GM23338 (cell line): Measurements from ENCODE around the gene F7.

ENCODE experiments used
- CREB1 ChIP-seq: fragments of 250-450 bp; sonication (Bioruptor Pico); IDR thresholded peaks from 2 replicates; pipeline ENCODE4 v1.5.0; 2020; ENCODE audit warnings: low read depth, mild to moderate bottlenecking, moderate library complexity
- CTCF ChIP-seq, 2 experiments: fragments of 200-600 bp in 1 of 2; sonication (generic) in 1 of 2; conservative IDR thresholded peaks; 2 replicates each; pipeline versions ENCODE4 v1.5.1 to v1.6.1; 2016 to 2017; ENCODE audit warnings: antibody characterized with exemption in 2 of 2, low read depth in 2 of 2, mild to moderate bottlenecking in 2 of 2, moderate library complexity in 1 of 2
- ETS1 ChIP-seq: IDR thresholded peaks from 2 replicates; pipeline ENCODE4 v1.6.1; 2016; ENCODE audit warnings: antibody characterized with exemption
- EZH2 ChIP-seq: fragments of 200-600 bp; sonication (generic); IDR thresholded peaks from one replicate; pipeline ENCODE4 v1.8.0; 2017; ENCODE audit warnings: antibody characterized with exemption, mild to moderate bottlenecking, low read depth; ENCODE audit not compliant: unreplicated experiment
- EZH2phosphoT487 ChIP-seq: fragments of 200-600 bp; sonication (generic); IDR thresholded peaks from one replicate; pipeline ENCODE4 v1.8.1; 2018; ENCODE audit warnings: antibody characterized with exemption; ENCODE audit not compliant: unreplicated experiment
- POLR2AphosphoS5 ChIP-seq: IDR thresholded peaks from 2 replicates; pipeline ENCODE4 v1.6.1; 2016; ENCODE audit warnings: antibody characterized with exemption, low read depth
- REST ChIP-seq: IDR thresholded peaks from one replicate; pipeline ENCODE4 v1.6.1; 2018; ENCODE audit warnings: antibody characterized with exemption; ENCODE audit not compliant: unreplicated experiment
- STAT1 ChIP-seq: IDR thresholded peaks from one replicate; pipeline ENCODE4 v1.6.1; 2016; ENCODE audit warnings: antibody characterized with exemption; ENCODE audit not compliant: unreplicated experiment

DNA sequence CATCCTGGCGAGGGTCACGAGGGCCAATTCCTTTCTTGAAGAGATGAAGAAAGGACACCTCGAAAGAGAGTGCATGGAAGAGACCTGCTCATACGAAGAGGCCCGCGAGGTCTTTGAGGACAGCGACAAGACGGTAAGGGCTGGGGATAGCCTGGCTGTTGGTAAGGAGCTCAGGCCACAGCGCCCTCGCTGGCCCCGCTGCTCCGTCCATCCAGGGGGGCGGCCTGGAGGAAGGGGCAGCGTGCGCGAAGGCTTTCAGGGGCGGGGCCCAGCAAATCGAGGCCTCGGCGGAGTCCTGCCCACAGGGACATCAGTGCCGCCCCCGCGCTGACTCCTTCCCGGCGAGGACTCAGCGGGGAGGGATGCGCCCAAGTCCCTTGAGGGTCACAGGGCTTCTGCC is 23.9 kb downstream of the F7 start:
- TF ChIP-seq CTCF (conservative IDR thresholded peaks at IDR 0.05; ENCODE audit: low read depth in 2 of 2) (no peak; a peak in 1 of 4 replicates), EZH2 (no peak), POLR2AphosphoS5 (no peak), EZH2phosphoT487 (no peak), CREB1 (CRISPR knock-in tag) (no peak), ETS1 (no peak), STAT1 (no peak), REST (no peak)
